ENCODE results near the gene PAXIP1.

PAXIP1 gene

DNA sequence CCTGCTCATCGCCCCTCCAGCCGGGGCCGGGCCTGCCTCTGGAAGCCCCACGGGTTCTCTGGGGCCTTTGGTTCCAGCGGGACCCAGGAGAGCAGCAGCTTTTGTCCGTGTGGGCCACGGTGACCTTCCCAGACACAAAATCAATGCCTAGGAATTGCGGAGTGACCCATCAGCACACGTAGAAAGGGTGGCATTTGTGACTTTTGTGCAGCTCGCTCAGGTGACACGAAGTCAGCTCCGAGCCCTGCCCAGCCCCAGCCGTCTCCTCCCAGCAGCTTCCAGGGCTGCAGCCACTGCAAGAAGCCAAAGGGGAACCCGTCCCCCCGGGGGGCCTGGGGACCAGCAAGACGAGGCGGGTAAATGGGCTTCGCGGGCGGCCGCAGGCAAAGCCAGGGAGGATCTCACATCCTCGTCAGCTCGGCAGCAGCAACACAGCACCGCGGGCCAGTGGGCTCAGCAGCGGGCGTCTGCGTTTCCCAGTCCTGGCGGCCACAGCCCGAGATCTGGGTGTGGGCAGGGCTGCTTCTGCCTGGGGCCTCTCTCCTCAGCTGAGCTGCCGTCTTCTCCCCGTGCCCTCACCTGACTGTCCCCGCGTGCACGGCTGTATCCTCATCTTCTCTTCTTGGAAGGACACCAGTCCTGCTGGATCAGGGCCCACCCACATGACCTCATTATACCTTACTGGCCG lies 88.5 kb downstream of the PAXIP1 start:
- no peak overlapping the region for H2BK5ac ChIP-seq (ENCODE audit: low read depth, low read length, poor library complexity, severe bottlenecking)
- H3K36me3 ChIP-seq (ENCODE audit: control insufficient read depth in 1 of 2, insufficient read depth in 2 of 2, low read depth in 1 of 2, low read length in 2 of 2): no peaks in the 10 kb centered on the region
- 66% methylated on average over 36 of the region's 36 CpGs for WGBS
- H2AFZ ChIP-seq (ENCODE audit: low read depth, low read length): no peak overlapping the region
- H3K4me3 ChIP-seq (ENCODE audit: insufficient read depth in 1 of 2, low read depth in 1 of 2, low read length in 2 of 2): peak overlapping the region in 1 of 2 experiments; percentile 71
- no peak overlapping the region for H2BK15ac ChIP-seq (ENCODE audit: low read depth, poor library complexity, severe bottlenecking)
- H3K9me3 ChIP-seq (ENCODE audit: control insufficient read depth, low read length): no peaks in the 10 kb centered on the region
- no peak overlapping the region for H3K27ac ChIP-seq (ENCODE audit: low read length, poor library complexity, severe bottlenecking)
- no peak overlapping the region for H4K91ac ChIP-seq (ENCODE audit: low read length)
- no peak overlapping the region for H3K18ac ChIP-seq (ENCODE audit: low read depth in 1 of 2, low read length in 2 of 2)
- H2AK5ac ChIP-seq (ENCODE audit: low read length, severe bottlenecking): no peak overlapping the region
- no peak for DNase-seq
- no peak overlapping the region for H4K8ac ChIP-seq (ENCODE audit: low read length)
- H3K4ac ChIP-seq (ENCODE audit: low read depth in 1 of 2, low read length in 2 of 2): no peak overlapping the region
- H3K27me3 ChIP-seq (ENCODE audit: control insufficient read depth in 1 of 2, insufficient read depth in 1 of 2, low read length in 2 of 2): peaks cover 11 to 32% of the 10 kb centered on the region in 2 experiments
- H3K79me1 ChIP-seq (replicated peaks; ENCODE audit: low read length, poor library complexity, severe bottlenecking): no peaks in the 10 kb centered on the region
- no peak overlapping the region for H2BK12ac ChIP-seq (ENCODE audit: low read length in 2 of 2)
- no peak overlapping the region for H2BK120ac ChIP-seq (ENCODE audit: low read depth, low read length)
- H3K4me1 ChIP-seq (ENCODE audit: control insufficient read depth, insufficient read depth, low read depth, low read length): peaks cover 3% of the 10 kb centered on the region
- H3K9ac ChIP-seq (ENCODE audit: low read length): peak overlapping the region; percentile 57
- H3K14ac ChIP-seq (ENCODE audit: low read length in 2 of 2): no peak overlapping the region
- H3K23ac ChIP-seq (ENCODE audit: low read length in 2 of 2): no peak overlapping the region
- no peak overlapping the region for H3K4me2 ChIP-seq (ENCODE audit: low read length, poor library complexity, severe bottlenecking)

DNA sequence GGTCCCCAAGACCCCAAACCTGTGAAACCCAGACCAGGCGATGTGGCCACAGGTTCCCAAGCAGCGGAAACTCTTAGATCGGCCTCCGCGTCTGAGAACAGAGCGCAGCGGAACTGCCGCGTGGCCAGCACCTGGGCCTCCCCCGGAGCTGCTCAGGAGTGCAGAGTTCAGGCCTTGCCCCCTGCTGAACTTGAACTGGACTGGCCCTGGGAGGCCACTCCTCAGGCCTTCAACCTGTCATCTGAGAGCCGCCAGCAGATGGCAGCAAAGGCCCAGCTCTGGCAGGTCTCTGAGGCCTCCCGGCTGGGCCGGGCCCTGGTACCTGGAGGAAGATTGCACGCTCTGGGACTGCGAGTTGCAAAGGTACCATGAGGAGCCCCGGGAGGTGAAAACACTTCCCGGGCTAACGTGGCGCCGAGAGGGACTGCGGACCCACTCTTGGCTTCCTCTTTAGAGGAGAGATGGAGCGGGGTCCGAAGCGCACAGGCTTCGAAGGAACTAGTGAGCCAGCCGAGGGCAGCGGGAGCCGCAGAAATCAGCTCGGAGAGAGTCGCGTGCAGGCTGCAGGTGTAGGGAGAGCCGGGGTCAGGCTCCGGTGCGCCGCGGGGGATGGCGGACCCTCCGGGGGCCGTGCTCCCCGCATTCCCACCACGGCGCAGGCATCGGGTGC lies 89.2 kb downstream of the PAXIP1 start:
- Histone ChIP-seq H3K79me1 (replicated peaks; ENCODE audit: low read length, poor library complexity, severe bottlenecking) (no peaks in the 10 kb centered on the region), H4K91ac (ENCODE audit: low read length) (no peak overlapping the region), H3K9ac (ENCODE audit: low read length) (peak overlapping the region; percentile 57), H3K18ac (ENCODE audit: low read depth in 1 of 2, low read length in 2 of 2) (no peak overlapping the region), H3K4ac (ENCODE audit: low read depth in 1 of 2, low read length in 2 of 2) (no peak overlapping the region), H3K36me3 (ENCODE audit: control insufficient read depth in 1 of 2, insufficient read depth in 2 of 2, low read depth in 1 of 2, low read length in 2 of 2) (no peaks in the 10 kb centered on the region), H2AFZ (ENCODE audit: low read depth, low read length) (peak overlapping the region; percentile 46), H3K4me2 (ENCODE audit: low read length, poor library complexity, severe bottlenecking) (peak overlapping the region; percentile 30), H2AK5ac (ENCODE audit: low read length, severe bottlenecking) (no peak overlapping the region), H3K27me3 (ENCODE audit: control insufficient read depth in 1 of 2, insufficient read depth in 1 of 2, low read length in 2 of 2) (peaks cover 11 to 32% of the 10 kb centered on the region in 2 experiments), H3K23ac (ENCODE audit: low read length in 2 of 2) (no peak overlapping the region), H2BK12ac (ENCODE audit: low read length in 2 of 2) (no peak overlapping the region), H4K8ac (ENCODE audit: low read length) (no peak overlapping the region), H3K27ac (ENCODE audit: low read length, poor library complexity, severe bottlenecking) (no peak overlapping the region), H2BK5ac (ENCODE audit: low read depth, low read length, poor library complexity, severe bottlenecking) (no peak overlapping the region), H3K9me3 (ENCODE audit: control insufficient read depth, low read length) (no peaks in the 10 kb centered on the region), H2BK120ac (ENCODE audit: low read depth, low read length) (no peak overlapping the region), H3K14ac (ENCODE audit: low read length in 2 of 2) (no peak overlapping the region), H2BK15ac (ENCODE audit: low read depth, poor library complexity, severe bottlenecking) (no peak overlapping the region), H3K4me3 (ENCODE audit: insufficient read depth in 1 of 2, low read depth in 1 of 2, low read length in 2 of 2) (peak overlapping the region; percentile 14 to 71), H3K4me1 (ENCODE audit: control insufficient read depth, insufficient read depth, low read depth, low read length) (peaks cover 3% of the 10 kb centered on the region)
- WGBS: 20% methylated on average over 43 of the region's 43 CpGs
- peak; percentile 65 for DNase-seq

DNA sequence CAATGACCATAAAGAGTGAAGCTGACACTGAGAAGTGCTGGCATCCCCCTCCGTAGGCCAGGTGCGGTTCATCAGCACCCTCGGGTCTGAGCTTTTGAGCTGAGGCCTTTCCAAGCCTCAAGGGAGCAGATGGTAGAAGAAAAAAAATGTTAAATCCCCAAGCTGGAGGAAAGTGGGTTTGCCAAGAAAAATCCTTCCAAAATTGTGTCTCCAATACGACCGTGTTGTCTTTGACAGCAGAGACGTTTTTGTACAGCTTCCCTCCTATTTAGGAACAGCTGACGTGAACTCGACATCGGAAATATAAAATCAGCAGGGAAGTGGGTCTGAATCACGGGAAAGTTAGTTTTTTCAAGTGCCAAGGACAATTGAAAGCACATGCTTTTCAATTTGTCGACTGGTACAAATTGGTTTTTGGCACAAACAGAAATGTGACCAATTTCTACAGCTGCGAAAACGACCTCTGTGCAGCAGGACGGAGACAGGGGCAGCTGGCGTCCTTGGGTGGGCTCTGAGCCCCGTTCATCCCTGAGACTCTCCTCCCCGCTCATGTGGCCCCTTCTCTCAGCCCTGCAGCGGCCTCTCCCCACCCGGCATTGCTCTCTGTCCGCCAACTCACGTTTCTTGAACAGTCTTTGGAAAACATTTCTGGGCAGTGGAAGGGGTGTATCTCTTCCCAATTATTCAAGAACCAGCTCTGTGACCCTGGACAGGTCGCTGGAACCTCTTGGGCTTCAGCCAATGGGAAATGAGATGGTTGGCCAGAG lies 89.9 kb downstream of the PAXIP1 start:
- WGBS: 81% methylated on average over 22 of the region's 22 CpGs
- no peaks in the 10 kb centered on the region for H3K79me1 ChIP-seq (replicated peaks; ENCODE audit: low read length, poor library complexity, severe bottlenecking)

More for the DNA sequence above, 89.9 kb downstream of the PAXIP1 start:
- H4K91ac ChIP-seq (ENCODE audit: low read length): no peak overlapping the region
- no peak overlapping the region for H3K18ac ChIP-seq (ENCODE audit: low read depth in 1 of 2, low read length in 2 of 2)
- no peak for DNase-seq
- H2BK120ac ChIP-seq (ENCODE audit: low read depth, low read length): no peak overlapping the region
- peaks cover 3% of the 10 kb centered on the region for H3K4me1 ChIP-seq (ENCODE audit: control insufficient read depth, insufficient read depth, low read depth, low read length)
- no peak overlapping the region for H3K27ac ChIP-seq (ENCODE audit: low read length, poor library complexity, severe bottlenecking)
- H4K8ac ChIP-seq (ENCODE audit: low read length): no peak overlapping the region
- no peak overlapping the region for H2BK15ac ChIP-seq (ENCODE audit: low read depth, poor library complexity, severe bottlenecking)
- H3K27me3 ChIP-seq (ENCODE audit: control insufficient read depth in 1 of 2, insufficient read depth in 1 of 2, low read length in 2 of 2): peaks cover 11 to 31% of the 10 kb centered on the region in 2 experiments
- H3K23ac ChIP-seq (ENCODE audit: low read length in 2 of 2): no peak overlapping the region
- no peaks in the 10 kb centered on the region for H3K9me3 ChIP-seq (ENCODE audit: control insufficient read depth, low read length)
- no peak overlapping the region for H3K4me2 ChIP-seq (ENCODE audit: low read length, poor library complexity, severe bottlenecking)
- no peak overlapping the region for H3K14ac ChIP-seq (ENCODE audit: low read length in 2 of 2)
- H3K4me3 ChIP-seq (ENCODE audit: insufficient read depth in 1 of 2, low read depth in 1 of 2, low read length in 2 of 2): peak overlapping the region in 1 of 2 experiments; percentile 14
- H3K36me3 ChIP-seq (ENCODE audit: control insufficient read depth in 1 of 2, insufficient read depth in 2 of 2, low read depth in 1 of 2, low read length in 2 of 2): no peaks in the 10 kb centered on the region
- H2BK5ac ChIP-seq (ENCODE audit: low read depth, low read length, poor library complexity, severe bottlenecking): no peak overlapping the region
- H3K4ac ChIP-seq (ENCODE audit: low read depth in 1 of 2, low read length in 2 of 2): no peak overlapping the region
- no peak overlapping the region for H2AFZ ChIP-seq (ENCODE audit: low read depth, low read length)
- H3K9ac ChIP-seq (ENCODE audit: low read length): no peak overlapping the region
- no peak overlapping the region for H2BK12ac ChIP-seq (ENCODE audit: low read length in 2 of 2)
- H2AK5ac ChIP-seq (ENCODE audit: low read length, severe bottlenecking): no peak overlapping the region

All from mesenchymal stem cell (in vitro differentiated cells and primary cell).